Suprapubic skin (tissue), 4 donors: ENCODE measurements around the gene DIPK1A. TPM values are rescaled to one million over a fixed set of nuclear protein-coding genes. Genes with fewer than 3 reads are reported as not detected.

Experiments used
- DNase-seq, 2 donors: peaks; one replicate each; pipeline ENCODE4 v3.0.0-alpha.2; 2019; ENCODE audit warnings: low spot score in 2 of 2
- H3K27ac ChIP-seq: fragments of 200-600 bp; sonication (generic); one replicate; pipeline ENCODE4 v1.5.1; 2019
- H3K27me3 ChIP-seq: fragments of 200-600 bp; sonication (generic); one replicate; pipeline ENCODE4 v1.5.1; 2019
- H3K36me3 ChIP-seq: fragments of 200-600 bp; sonication (generic); one replicate; pipeline ENCODE4 v1.5.1; 2019
- H3K4me1 ChIP-seq: fragments of 200-600 bp; sonication (generic); one replicate; pipeline ENCODE4 v1.5.1; 2019
- H3K4me3 ChIP-seq: fragments of 200-600 bp; sonication (generic); one replicate; pipeline ENCODE4 v1.5.1; 2019; ENCODE audit warnings: mild to moderate bottlenecking
- H3K9me3 ChIP-seq: fragments of 200-600 bp; sonication (generic); one replicate; pipeline ENCODE4 v1.5.1; 2019
- CTCF ChIP-seq, 2 donors: fragments of 200-600 bp in 1 of 2; fragments of 450-650 bp in 1 of 2; sonication (generic) in 1 of 2; IDR thresholded peaks; one replicate each; pipeline ENCODE4 v1.5.1; 2016 to 2019; ENCODE audit warnings: antibody characterized with exemption in 2 of 2, mild to moderate bottlenecking in 1 of 2, moderate library complexity in 1 of 2
- EP300 ChIP-seq: sonication (generic); formaldehyde crosslinking; IDR thresholded peaks from one replicate; pipeline ENCODE4 v1.6.1; 2017; ENCODE audit warnings: antibody characterized with exemption
- POLR2A ChIP-seq, 2 donors: fragments of 450-650 bp; IDR thresholded peaks; one replicate each; pipeline ENCODE4 v1.6.1; 2017; ENCODE audit warnings: antibody characterized with exemption in 2 of 2, mild to moderate bottlenecking in 2 of 2, moderate library complexity in 2 of 2
- POLR2AphosphoS5 ChIP-seq, 3 donors: sonication (generic); formaldehyde crosslinking; IDR thresholded peaks; one replicate each; pipeline ENCODE4 v1.6.1; 2017; ENCODE audit warnings: antibody characterized with exemption in 3 of 3
- WGBS: methylation state at CpG from one replicate; pipeline ENCODE4 v1.1.5; 2018; 5-methylcytosine and 5-hydroxymethylcytosine counted together
- total RNA-seq, 4 donors: library from RNA; depleted of rRNA; stranded (reverse); fragments of >200 nt; gene quantifications; one replicate each; pipeline ENCODE4 v1.1.0, GENCODE V29; 2016

DIPK1A gene
- total RNA-seq, 4 donors from 2014 or later, result 3.3 to 7.8 (median 5.3) TPM

GRCh38 chr1:92995441-92996430 is 34.5 kb upstream of the DIPK1A start:
- no peaks in the 10 kb centered on the region for H3K27me3 ChIP-seq
- TF ChIP-seq CTCF (IDR thresholded peaks at IDR 0.05) (no peak), POLR2A (IDR thresholded peaks at IDR 0.05) (no peak), POLR2AphosphoS5 (IDR thresholded peaks at IDR 0.05) (no peak), EP300 (no peak)
- H3K4me1 ChIP-seq, result peaks cover 3% of the 10 kb centered on the region
- WGBS, result 78% methylated on average over 8 of the region's 8 CpGs
- no peak overlapping the region for H3K27ac ChIP-seq
- no peaks in the 10 kb centered on the region for H3K9me3 ChIP-seq
- H3K36me3 ChIP-seq, result no peaks in the 10 kb centered on the region
- no peak overlapping the region for H3K4me3 ChIP-seq
- no peak for DNase-seq

- H3K4me3 ChIP-seq, result no peak overlapping the region
- no peaks in the 10 kb centered on the region for H3K27me3 ChIP-seq
- no peak overlapping the region for H3K27ac ChIP-seq
- no peaks in the 10 kb centered on the region for H3K36me3 ChIP-seq
- DNase-seq, result peak in 1 of 2 donors; percentile 67
- H3K4me1 ChIP-seq, result no peaks in the 10 kb centered on the region
- TF ChIP-seq CTCF (IDR thresholded peaks at IDR 0.05), result peak; percentile 66 to 94
- TF ChIP-seq POLR2A (IDR thresholded peaks at IDR 0.05), result no peak
- no peaks in the 10 kb centered on the region for H3K9me3 ChIP-seq
- WGBS, result 60% methylated on average over 5 of the region's 5 CpGs
Measured at GRCh38 chr1:92994105-92994712, 32.9 kb upstream of the DIPK1A start.

DNA sequence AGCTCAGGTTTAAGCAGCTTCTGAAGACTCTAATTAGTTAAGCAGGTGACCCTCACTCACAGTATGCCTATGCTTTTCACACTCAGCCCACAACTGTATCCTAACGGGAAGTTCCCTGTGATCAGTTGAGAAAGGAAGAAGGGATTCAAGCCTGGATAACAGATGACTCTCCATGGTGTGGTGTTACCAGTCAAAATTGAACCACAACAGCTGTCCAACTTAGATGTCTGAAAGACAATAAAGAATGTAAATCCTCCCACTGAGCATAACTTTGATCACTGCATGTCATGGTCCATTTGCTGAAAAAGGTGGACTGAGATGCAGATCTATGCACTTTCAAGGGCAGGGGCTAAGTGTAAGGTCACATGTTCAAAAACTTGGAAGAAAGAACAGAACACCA is 32.3 kb upstream of the DIPK1A start:
- no peaks in the 10 kb centered on the region for H3K36me3 ChIP-seq
- whole genome bisulfite sequencing, result 100% methylated on average over 1 of the region's 1 CpG
- H3K4me3 ChIP-seq, result no peak overlapping the region
- H3K9me3 ChIP-seq, result no peaks in the 10 kb centered on the region
- H3K27ac ChIP-seq, result no peak overlapping the region
- DNase-seq, result no peak
- H3K4me1 ChIP-seq, result no peaks in the 10 kb centered on the region
- no peak for TF ChIP-seq POLR2A (IDR thresholded peaks at IDR 0.05)
- no peak for TF ChIP-seq EP300
- no peak for TF ChIP-seq POLR2AphosphoS5 (IDR thresholded peaks at IDR 0.05)
- no peak for TF ChIP-seq CTCF (IDR thresholded peaks at IDR 0.05)
- H3K27me3 ChIP-seq, result no peaks in the 10 kb centered on the region

- WGBS, result 92% methylated on average over 1 of the region's 1 CpG
Measured at GRCh38 chr1:92992877-92993276, 31.6 kb upstream of the DIPK1A start.

More at GRCh38 chr1:92992877-92993276, 31.6 kb upstream of the DIPK1A start:
- Histone ChIP-seq H3K9me3 (no peaks in the 10 kb centered on the region), H3K4me1 (no peaks in the 10 kb centered on the region), H3K27me3 (no peaks in the 10 kb centered on the region), H3K27ac (no peak overlapping the region), H3K4me3 (no peak overlapping the region), H3K36me3 (no peaks in the 10 kb centered on the region)
- DNase-seq, result no peak
- TF ChIP-seq EP300, result no peak
- TF ChIP-seq POLR2AphosphoS5 (IDR thresholded peaks at IDR 0.05), result no peak
- no peak for TF ChIP-seq CTCF (IDR thresholded peaks at IDR 0.05)
- TF ChIP-seq POLR2A (IDR thresholded peaks at IDR 0.05), result no peak
